TTC549 (cell line): ENCODE data around the gene ANLN.
"Not testable (repeated sequence)": the region's sequence is repeated elsewhere in the genome, so short reads cannot be mapped to it uniquely, and the experiment has no call there.

Experiments
- FAIRE-seq: peaks from 2 replicates; lab custom pipeline; 2012; peaks lifted over from hg19 to GRCh38; lab: Jason Lieb, UNC

The ANLN gene

GRCh38 chr7:36381056-36381455, 8.6 kb upstream of the ANLN start:
- no peak for FAIRE-seq

- FAIRE-seq: not testable (repeated sequence)
These were observed 6.4 kb upstream of the ANLN start for GRCh38 chr7:36383284-36383683.

GRCh38 chr7:36385646-36386045, 4.0 kb upstream of the ANLN start:
- not testable (repeated sequence) for FAIRE-seq

GRCh38 chr7:36387435-36388231, 2.0 kb upstream of the ANLN start:
- no peak for FAIRE-seq

GRCh38 chr7:36388423-36388822, 1.2 kb upstream of the ANLN start:
- FAIRE-seq: no peak

- no peak for FAIRE-seq
These were observed 783 bp downstream of the ANLN start for GRCh38 chr7:36390199-36391090.

GRCh38 chr7:36391436-36392198, 2.0 kb downstream of the ANLN start:
- no peak for FAIRE-seq

- FAIRE-seq: no peak
These were observed 4.2 kb downstream of the ANLN start for GRCh38 chr7:36393826-36394225.

- FAIRE-seq: no peak
These were observed 5.7 kb downstream of the ANLN start for GRCh38 chr7:36395171-36395894.

GRCh38 chr7:36396150-36396549, 6.5 kb downstream of the ANLN start:
- FAIRE-seq: no peak

- FAIRE-seq: no peak
These were observed 10.4 kb downstream of the ANLN start for GRCh38 chr7:36400036-36400435.

- FAIRE-seq: no peak
These were observed 10.9 kb downstream of the ANLN start for GRCh38 chr7:36400606-36401005.

GRCh38 chr7:36403452-36403851, 13.8 kb downstream of the ANLN start:
- no peak for FAIRE-seq

- no peak for FAIRE-seq
These were observed 15.2 kb downstream of the ANLN start for GRCh38 chr7:36404639-36405408.

GRCh38 chr7:36405409-36405803, 15.7 kb downstream of the ANLN start:
- FAIRE-seq: no peak

- no peak for FAIRE-seq
These were observed 16.5 kb downstream of the ANLN start for GRCh38 chr7:36406156-36406555.

GRCh38 chr7:36407636-36408550, 18.2 kb downstream of the ANLN start:
- FAIRE-seq: no peak

GRCh38 chr7:36408589-36408988, 18.9 kb downstream of the ANLN start:
- no peak for FAIRE-seq

GRCh38 chr7:36409180-36409579, 19.5 kb downstream of the ANLN start:
- no peak for FAIRE-seq

- FAIRE-seq: no peak
These were observed 25.5 kb downstream of the ANLN start for GRCh38 chr7:36415144-36415543.
